K562 (cell line): ENCODE data around the gene AGMO. TPM values are rescaled to one million over a fixed set of nuclear protein-coding genes. Genes with fewer than 3 reads are reported as not detected.

Experiments used
- ATAC-seq: fragments of 200-7000 bp; cut with Tn5 transposase; 3 replicates; pipeline ENCODE4 v1.9.1; 2020; ENCODE audit warnings: moderate library complexity
- BruUV-seq: library from RNA; stranded (reverse); fragments of 400-500 nt; replicated peaks from 2 replicates; lab custom pipeline; 2021; lab: Mats Ljungman, UMichigan
- CTCF ChIA-PET: fragments of 300-600 bp; formaldehyde crosslinking; extraction: SDS; loops from one replicate; lab custom pipeline; 2021; ENCODE audit warnings: low intra/inter-chr PET ratio; lab: Yijun Ruan, JAX
- POLR2A ChIA-PET: fragments of 300-600, 350-650 bp; sonication (Branson Sonifier 250); formaldehyde crosslinking; extraction: SDS; loops from one replicate; lab custom pipeline; 2021; ENCODE audit warnings: antibody characterized with exemption, inconsistent platforms; lab: Yijun Ruan, JAX
- DNase-seq, 4 experiments: peaks; one replicate each; pipeline versions ENCODE4 v3.0.0 to v3.0.0-alpha.2; 2011 to 2018; ENCODE audit warnings: low spot score in 3 of 4, mixed read lengths in 3 of 4; ENCODE audit errors: extremely low read depth in 1 of 4
- FAIRE-seq: peaks from 2 replicates; lab custom pipeline; 2011; peaks lifted over from hg19 to GRCh38; lab: Jason Lieb, UNC
- H2AFZ ChIP-seq: 2 replicates; pipeline ENCODE4 v1.6.0; 2011; ENCODE audit warnings: low read depth, low read length, control low read depth, inconsistent platforms
- H3K27ac ChIP-seq: fragments of 200-600 bp; 3 replicates; pipeline ENCODE4 v1.8.0; 2011; ENCODE audit warnings: low read depth, mild to moderate bottlenecking, control low read depth, inconsistent platforms, low read length, moderate library complexity, mixed read lengths; ENCODE audit errors: extremely low read depth
- H3K27me3 ChIP-seq, 2 experiments: fragments of 300-600 bp in 1 of 2; 2 replicates in 1 of 2; 3 replicates in 1 of 2; pipeline versions ENCODE4 v1.6.0 to v1.8.0; 2011; ENCODE audit warnings: inconsistent platforms in 2 of 2, low read length in 2 of 2, mild to moderate bottlenecking in 1 of 2, mixed read lengths in 1 of 2, moderate library complexity in 1 of 2; ENCODE audit not compliant: control insufficient read depth in 2 of 2, insufficient read depth in 2 of 2
- H3K36me3 ChIP-seq: fragments of 300-600 bp; 3 replicates; pipeline ENCODE4 v1.8.0; 2011; ENCODE audit warnings: mild to moderate bottlenecking, low read length, inconsistent platforms; ENCODE audit not compliant: control insufficient read depth, insufficient read depth
- H3K4me1 ChIP-seq, 2 experiments: fragments of 200-600 bp in 1 of 2; replicated peaks in 1 of 2; 2 replicates in 1 of 2; 3 replicates in 1 of 2; pipeline versions ENCODE4 v1.5.1 to v1.8.0; 2011; ENCODE audit warnings: inconsistent platforms in 2 of 2, low read length in 2 of 2, mild to moderate bottlenecking in 1 of 2, mixed read lengths in 1 of 2, moderate library complexity in 1 of 2; ENCODE audit not compliant: control insufficient read depth in 2 of 2, insufficient read depth in 2 of 2
- H3K4me2 ChIP-seq: 2 replicates; pipeline ENCODE4 v1.6.1; 2011; ENCODE audit warnings: low read length, control low read depth, inconsistent platforms, mixed read lengths; ENCODE audit not compliant: insufficient read depth
- H3K4me3 ChIP-seq: fragments of 200-600 bp; sonication (generic), shearing (Covaris generic); 2 replicates; pipeline ENCODE4 v1.5.1; 2016; ENCODE audit warnings: control low read depth, inconsistent platforms
- H3K79me2 ChIP-seq: fragments of 200-600 bp; 3 replicates; pipeline ENCODE4 v1.8.0; 2011; ENCODE audit warnings: low read length, inconsistent platforms; ENCODE audit not compliant: control insufficient read depth, insufficient read depth
- H3K9ac ChIP-seq, 2 experiments: 2 replicates each; pipeline versions ENCODE4 v1.6.0 to v1.6.1; 2011; ENCODE audit warnings: low read depth in 2 of 2, low read length in 2 of 2, control low read depth in 1 of 2, inconsistent platforms in 1 of 2, mild to moderate bottlenecking in 1 of 2, mixed read lengths in 1 of 2; ENCODE audit not compliant: insufficient read depth in 1 of 2
- H3K9me1 ChIP-seq: one replicate; pipeline ENCODE4 v1.6.0; 2011; ENCODE audit warnings: inconsistent platforms, mild to moderate bottlenecking, low read length, moderate library complexity; ENCODE audit not compliant: control insufficient read depth, insufficient read depth
- H3K9me3 ChIP-seq: replicated peaks from 2 replicates; pipeline ENCODE4 v1.5.1; 2011; ENCODE audit warnings: low read depth, low read length, inconsistent platforms; ENCODE audit not compliant: control insufficient read depth, insufficient read depth
- H4K20me1 ChIP-seq: replicated peaks from 2 replicates; pipeline ENCODE4 v1.6.1; 2011; ENCODE audit warnings: low read length, inconsistent platforms, mixed read lengths; ENCODE audit not compliant: control insufficient read depth, insufficient read depth
- ARHGAP35 ChIP-seq: fragments of 450-650 bp; IDR thresholded peaks from 2 replicates; pipeline ENCODE4 v1.6.1; 2018; ENCODE audit not compliant: partially characterized antibody
- ARID3A ChIP-seq: IDR thresholded peaks from 2 replicates; pipeline ENCODE4 v1.6.1; 2012; ENCODE audit warnings: low read depth, low read length, improper control_type of control experiment, borderline replicate concordance
- CBX2 ChIP-seq: fragments of 200-600 bp; sonication (generic); IDR thresholded peaks from one replicate; pipeline ENCODE4 v1.6.1; 2012; ENCODE audit warnings: mild to moderate bottlenecking, low read length, inconsistent platforms; ENCODE audit not compliant: insufficient read depth, poor library complexity, severe bottlenecking
- FOXA1 ChIP-seq: fragments of 450-650 bp; IDR thresholded peaks from 2 replicates; pipeline ENCODE4 v1.6.1; 2016; ENCODE audit warnings: mild to moderate bottlenecking, borderline replicate concordance
- JUND ChIP-seq, 2 experiments: IDR thresholded peaks; 2 replicates in 1 of 2; 3 replicates in 1 of 2; pipeline ENCODE4 v1.6.1; 2011; ENCODE audit warnings: borderline replicate concordance in 2 of 2, low read depth in 2 of 2, low read length in 2 of 2, improper control_type of control experiment in 1 of 2, missing biosample characterization in 1 of 2, missing genetic modification characterization in 1 of 2, missing genetic modification reagents in 1 of 2
- PYGO2 ChIP-seq: fragments of 450-650 bp; IDR thresholded peaks from 2 replicates; pipeline ENCODE4 v1.6.1; 2016; ENCODE audit warnings: mild to moderate bottlenecking, missing genetic modification characterization, moderate library complexity, missing compliant biosample characterization
- RBM22 ChIP-seq: fragments of 200-400 bp; formaldehyde crosslinking; IDR thresholded peaks from 2 replicates; pipeline ENCODE4 v1.6.1; 2018; ENCODE audit warnings: low read length, low read depth; ENCODE audit not compliant: poor library complexity, severe bottlenecking
- ZEB2 ChIP-seq: fragments of 450-650 bp; IDR thresholded peaks from 2 replicates; pipeline ENCODE4 v1.6.1; 2016
- WGBS: fragments of 100-300 bp; shearing (Covaris generic); methylation state at CpG from one replicate; pipeline ENCODE4 v1.1.6; 2016; ENCODE audit warnings: low coverage, mixed read lengths; ENCODE audit not compliant: insufficient coverage; ENCODE audit errors: missing lambda C conversion rate; 5-methylcytosine and 5-hydroxymethylcytosine counted together
- in situ Hi-C: fragments of 300-500 bp; cut with MboI; formaldehyde crosslinking; loops from 4 replicates; pipeline ENCODE4 v1.15.0; 2018; ENCODE audit warnings: inconsistent platforms, mixed read lengths
- intact Hi-C: fragments of 100-400 bp; cut with micrococcal nuclease; formaldehyde crosslinking; loops from 2 replicates; pipeline ENCODE4 v1.14.2; 2022
- polyA plus RNA-seq, 8 experiments: library from polyadenylated mRNA; depleted of rRNA in 4 of 8; stranded (reverse) in 5 of 8; unstranded in 3 of 8; fragments of >200 nt; fragmentation: Nextera tagmentation in 2 of 8; fragmentation: Illumina TruSeq in 1 of 8; extraction: Ambion mirVana in 2 of 8; extraction: Trizol in 1 of 8; gene quantifications; 2 replicates each; pipeline versions ENCODE4 v1.2.1 to v1.2.3, GENCODE V29; 2011 to 2014; ENCODE audit warnings: inconsistent platforms in 1 of 8, missing spikeins in 1 of 8
- total RNA-seq, 7 experiments: library from RNA; depleted of rRNA in 6 of 7; stranded (reverse); fragments of >200 nt in 6 of 7; fragmentation: Illumina TruSeq in 2 of 7; extraction: Trizol in 2 of 7; gene quantifications; 2 replicates each; pipeline versions ENCODE4 v1.2.1 to v1.2.3, GENCODE V29; 2011 to 2021; ENCODE audit warnings: low replicate concordance in 1 of 7

AGMO gene
- total and polyA plus RNA-seq, 9 of the 15 experiments (the other 6 are each of a cell fraction or from before 2014, with no cell fraction given), result 0.30 to 1.4 (median 0.69) TPM; not detected in 1

- H3K4me2 ChIP-seq, result no peak overlapping the region
- no peaks in the 10 kb centered on the region for H3K9me3 ChIP-seq
Measured at GRCh38 chr7:15209429-15209828, 352.4 kb downstream of the AGMO start.

More at GRCh38 chr7:15209429-15209828, 352.4 kb downstream of the AGMO start:
- no peaks in the 10 kb centered on the region for H4K20me1 ChIP-seq
- H2AFZ ChIP-seq, result no peak overlapping the region
- H3K79me2 ChIP-seq, result no peaks in the 10 kb centered on the region
- in situ Hi-C loops, result no loop called here
- no peaks in the 10 kb centered on the region for H3K27me3 ChIP-seq
- H3K9ac ChIP-seq, result no peak overlapping the region
- ATAC-seq (no peak), FAIRE-seq (no peak), DNase-seq (no peak)
- POLR2A ChIA-PET, result no interaction called here
- WGBS, result 2% methylated on average over 4 of the region's 4 CpGs
- no peaks in the 10 kb centered on the region for H3K4me1 ChIP-seq
- H3K4me3 ChIP-seq, result no peak overlapping the region
- H3K27ac ChIP-seq, result no peak overlapping the region
- CTCF ChIA-PET, result no interaction called here
- H3K36me3 ChIP-seq, result no peaks in the 10 kb centered on the region
- TF ChIP-seq ZEB2 (no peak), PYGO2 (tag) (no peak), FOXA1 (no peak), ARHGAP35 (no peak), CBX2 (no peak), RBM22 (no peak), ARID3A (no peak), JUND (IDR thresholded peaks at IDR 0.05; ENCODE audit: borderline replicate concordance, low read depth, low read length) (no peak), JUND (tag; IDR thresholded peaks at IDR 0.05; ENCODE audit: borderline replicate concordance, low read depth, low read length) (no peak)
- TF ChIP-seq, all 486 proteins: peak for 0
- intact Hi-C loops, result no loop called here
- no TSS peak for BruUV-seq
- no peaks in the 10 kb centered on the region for H3K9me1 ChIP-seq
